Measurements from ENCODE around the gene GRM8.

The GRM8 gene

GRCh38 chr7:126723966-126724544, 528.7 kb downstream of the GRM8 start:
- no peaks in the 10 kb centered on the region for H3K4me1 ChIP-seq (ENCODE audit: insufficient read depth, insufficient read length)
- H3K9me3 ChIP-seq (ENCODE audit: insufficient read depth, low read length) = no peaks in the 10 kb centered on the region
- TF ChIP-seq YY1 (IDR thresholded peaks at IDR 0.05; ENCODE audit: insufficient read depth, insufficient read length) = no peak
- DNase-seq (ENCODE audit: low read depth, low spot score) = peak; percentile 8
- no peak overlapping the region for H3K4me3 ChIP-seq (ENCODE audit: insufficient read length, low read depth)
- H3K36me3 ChIP-seq (ENCODE audit: insufficient read depth, insufficient read length, low read length) = no peaks in the 10 kb centered on the region
- no peaks in the 10 kb centered on the region for H3K27me3 ChIP-seq (ENCODE audit: insufficient read depth, insufficient read length)
- no peak overlapping the region for H3K9ac ChIP-seq (ENCODE audit: insufficient read length, low read depth)

DNA sequence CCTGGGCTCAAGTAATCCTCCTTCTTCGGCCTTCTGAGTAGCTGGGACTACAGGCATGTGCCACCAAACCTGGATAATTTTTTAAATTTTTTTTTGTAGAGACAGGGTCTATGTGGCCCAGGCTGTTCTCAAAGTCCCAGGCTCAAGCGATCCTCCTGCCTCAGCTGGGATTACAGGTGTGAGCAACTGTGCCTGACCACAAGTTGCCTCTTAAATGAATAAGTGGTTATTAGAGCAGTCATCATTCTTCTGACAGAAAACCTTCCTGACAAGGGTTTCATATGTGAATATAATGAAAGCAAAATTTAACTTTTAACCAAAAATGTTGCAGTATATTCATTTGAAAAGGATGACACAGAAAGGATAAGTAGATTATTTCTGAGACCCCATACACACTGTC, 532.5 kb downstream of the GRM8 start:
- no peak overlapping the region for H3K4me3 ChIP-seq (ENCODE audit: insufficient read length, low read depth)
- no peak for DNase-seq (ENCODE audit: low read depth, low spot score)
- H3K9me3 ChIP-seq (ENCODE audit: insufficient read depth, low read length) = no peaks in the 10 kb centered on the region
- TF ChIP-seq ZNF274 (IDR thresholded peaks at IDR 0.05; ENCODE audit: low read depth, low read length) = no peak
- TF ChIP-seq SUZ12 (IDR thresholded peaks at IDR 0.05; ENCODE audit: extremely low read depth, insufficient read depth, insufficient read length) = no peak
- TF ChIP-seq YY1 (IDR thresholded peaks at IDR 0.05; ENCODE audit: insufficient read depth, insufficient read length) = no peak
- H3K27me3 ChIP-seq (ENCODE audit: insufficient read depth, insufficient read length) = no peaks in the 10 kb centered on the region
- H3K4me1 ChIP-seq (ENCODE audit: insufficient read depth, insufficient read length) = no peaks in the 10 kb centered on the region
- no peaks in the 10 kb centered on the region for H3K36me3 ChIP-seq (ENCODE audit: insufficient read depth, insufficient read length, low read length)
- no peak overlapping the region for H3K9ac ChIP-seq (ENCODE audit: insufficient read length, low read depth)

DNA sequence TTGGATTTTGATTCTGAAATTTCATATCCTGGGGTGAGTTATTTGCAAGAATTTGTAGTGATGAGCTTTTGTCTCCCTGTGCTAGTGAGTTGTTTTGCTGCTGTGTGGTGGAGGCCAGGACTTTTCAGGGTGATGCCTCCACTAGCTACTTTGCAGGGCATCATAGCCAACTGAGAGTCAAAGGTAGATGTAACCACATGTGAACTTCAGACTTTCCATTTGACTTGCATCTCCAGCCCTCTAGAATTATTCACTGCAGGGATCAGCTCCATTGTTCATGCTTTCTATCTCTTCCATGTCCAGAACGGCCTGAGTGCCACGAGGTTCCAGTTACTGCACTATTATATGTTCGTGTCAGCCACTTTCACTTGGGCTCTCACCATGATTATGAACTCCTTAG, 534.3 kb downstream of the GRM8 start:
- TF ChIP-seq ZNF274 (IDR thresholded peaks at IDR 0.05; ENCODE audit: low read depth, low read length) = no peak
- TF ChIP-seq SUZ12 (IDR thresholded peaks at IDR 0.05; ENCODE audit: extremely low read depth, insufficient read depth, insufficient read length) = no peak
- no peak for TF ChIP-seq YY1 (IDR thresholded peaks at IDR 0.05; ENCODE audit: insufficient read depth, insufficient read length)
- no peaks in the 10 kb centered on the region for H3K4me1 ChIP-seq (ENCODE audit: insufficient read depth, insufficient read length)

DNA sequence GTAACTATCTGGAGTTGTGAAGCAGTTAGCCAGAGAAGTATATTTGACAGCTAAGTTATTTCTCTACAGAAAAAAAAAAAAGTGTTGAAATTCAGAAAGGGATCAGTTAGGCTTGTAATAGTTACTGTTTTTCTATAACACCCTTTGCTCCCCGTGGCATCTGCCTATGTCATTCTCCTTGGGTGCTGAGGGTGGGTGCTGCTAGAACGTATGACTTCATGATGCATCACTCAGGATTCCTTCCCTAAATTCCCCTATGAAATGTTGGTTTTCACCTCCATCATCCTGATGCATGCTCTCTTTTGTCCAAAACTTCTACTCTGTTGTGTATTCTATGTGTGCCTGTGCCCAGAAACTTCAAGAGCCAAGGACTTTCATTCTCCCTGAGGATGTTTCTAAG, 536.4 kb downstream of the GRM8 start:
- no peak for TF ChIP-seq ZNF274 (IDR thresholded peaks at IDR 0.05; ENCODE audit: low read depth, low read length)
- TF ChIP-seq YY1 (IDR thresholded peaks at IDR 0.05; ENCODE audit: insufficient read depth, insufficient read length) = no peak
- TF ChIP-seq SUZ12 (IDR thresholded peaks at IDR 0.05; ENCODE audit: extremely low read depth, insufficient read depth, insufficient read length) = no peak
- no peaks in the 10 kb centered on the region for H3K27me3 ChIP-seq (ENCODE audit: insufficient read depth, insufficient read length)
- no peaks in the 10 kb centered on the region for H3K4me1 ChIP-seq (ENCODE audit: insufficient read depth, insufficient read length)
- no peaks in the 10 kb centered on the region for H3K36me3 ChIP-seq (ENCODE audit: insufficient read depth, insufficient read length, low read length)
- no peaks in the 10 kb centered on the region for H3K9me3 ChIP-seq (ENCODE audit: insufficient read depth, low read length)
- H3K4me3 ChIP-seq (ENCODE audit: insufficient read length, low read depth) = no peak overlapping the region
- no peak overlapping the region for H3K9ac ChIP-seq (ENCODE audit: insufficient read length, low read depth)
- no peak for DNase-seq (ENCODE audit: low read depth, low spot score)

More for the DNA sequence above, 534.3 kb downstream of the GRM8 start:
- H3K27me3 ChIP-seq (ENCODE audit: insufficient read depth, insufficient read length) = no peaks in the 10 kb centered on the region
- H3K9me3 ChIP-seq (ENCODE audit: insufficient read depth, low read length) = no peaks in the 10 kb centered on the region
- no peak for DNase-seq (ENCODE audit: low read depth, low spot score)
- no peak overlapping the region for H3K9ac ChIP-seq (ENCODE audit: insufficient read length, low read depth)
- no peaks in the 10 kb centered on the region for H3K36me3 ChIP-seq (ENCODE audit: insufficient read depth, insufficient read length, low read length)
- no peak overlapping the region for H3K4me3 ChIP-seq (ENCODE audit: insufficient read length, low read depth)

GRCh38 chr7:126715076-126715475, 537.7 kb downstream of the GRM8 start:
- H3K27me3 ChIP-seq (ENCODE audit: insufficient read depth, insufficient read length) = no peaks in the 10 kb centered on the region
- H3K4me1 ChIP-seq (ENCODE audit: insufficient read depth, insufficient read length) = no peaks in the 10 kb centered on the region
- TF ChIP-seq SUZ12 (IDR thresholded peaks at IDR 0.05; ENCODE audit: extremely low read depth, insufficient read depth, insufficient read length) (no peak), YY1 (IDR thresholded peaks at IDR 0.05; ENCODE audit: insufficient read depth, insufficient read length) (no peak), ZNF274 (IDR thresholded peaks at IDR 0.05; ENCODE audit: low read depth, low read length) (no peak)
- no peaks in the 10 kb centered on the region for H3K36me3 ChIP-seq (ENCODE audit: insufficient read depth, insufficient read length, low read length)
- no peak overlapping the region for H3K9ac ChIP-seq (ENCODE audit: insufficient read length, low read depth)
- H3K4me3 ChIP-seq (ENCODE audit: insufficient read length, low read depth) = no peak overlapping the region
- no peaks in the 10 kb centered on the region for H3K9me3 ChIP-seq (ENCODE audit: insufficient read depth, low read length)
- DNase-seq (ENCODE audit: low read depth, low spot score) = no peak

DNA sequence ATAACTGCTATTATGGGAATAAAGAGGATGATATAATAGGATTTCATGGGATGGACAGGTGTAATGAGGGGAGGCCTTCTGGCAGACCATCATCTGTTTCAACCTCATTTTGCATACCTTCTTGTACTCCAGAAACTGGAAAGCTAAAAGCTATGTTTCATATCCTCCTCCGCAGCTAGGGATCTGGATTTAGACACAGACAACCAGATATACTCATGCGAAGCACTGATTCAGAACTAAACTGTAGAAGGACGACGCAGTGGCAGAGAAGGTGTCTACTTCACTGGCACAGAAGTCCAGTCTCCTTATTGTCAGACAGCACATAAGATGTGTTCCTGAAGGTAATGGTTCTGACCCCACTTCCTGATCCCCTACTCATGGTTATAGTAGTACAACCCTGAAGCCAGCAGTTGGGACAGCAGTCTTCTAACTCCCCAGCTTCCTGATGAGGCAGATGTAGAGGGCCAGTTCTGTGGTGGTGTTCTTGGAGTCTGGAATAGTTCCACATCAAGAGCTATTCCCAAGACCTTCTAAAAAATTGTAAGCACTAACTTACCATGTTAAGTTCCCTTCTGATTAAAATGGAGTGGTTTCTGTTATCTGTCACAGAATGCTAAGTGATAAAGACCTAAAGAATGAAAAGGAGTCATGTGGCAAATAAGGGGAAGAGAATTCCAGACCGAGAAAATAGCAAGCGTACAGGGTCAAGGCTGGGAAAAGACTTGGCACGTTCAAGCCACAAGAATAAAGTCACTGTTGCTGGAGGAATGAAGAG, 550.3 kb downstream of the GRM8 start:
- H3K27me3 ChIP-seq (ENCODE audit: insufficient read depth, insufficient read length) = no peaks in the 10 kb centered on the region
- no peak for DNase-seq (ENCODE audit: low read depth, low spot score)
- no peak overlapping the region for H3K4me3 ChIP-seq (ENCODE audit: insufficient read length, low read depth)
- TF ChIP-seq ZNF274 (IDR thresholded peaks at IDR 0.05; ENCODE audit: low read depth, low read length) (no peak), YY1 (IDR thresholded peaks at IDR 0.05; ENCODE audit: insufficient read depth, insufficient read length) (no peak), SUZ12 (IDR thresholded peaks at IDR 0.05; ENCODE audit: extremely low read depth, insufficient read depth, insufficient read length) (no peak)
- no peak overlapping the region for H3K9ac ChIP-seq (ENCODE audit: insufficient read length, low read depth)
- no peaks in the 10 kb centered on the region for H3K9me3 ChIP-seq (ENCODE audit: insufficient read depth, low read length)
- H3K36me3 ChIP-seq (ENCODE audit: insufficient read depth, insufficient read length, low read length) = no peaks in the 10 kb centered on the region
- no peaks in the 10 kb centered on the region for H3K4me1 ChIP-seq (ENCODE audit: insufficient read depth, insufficient read length)

DNA sequence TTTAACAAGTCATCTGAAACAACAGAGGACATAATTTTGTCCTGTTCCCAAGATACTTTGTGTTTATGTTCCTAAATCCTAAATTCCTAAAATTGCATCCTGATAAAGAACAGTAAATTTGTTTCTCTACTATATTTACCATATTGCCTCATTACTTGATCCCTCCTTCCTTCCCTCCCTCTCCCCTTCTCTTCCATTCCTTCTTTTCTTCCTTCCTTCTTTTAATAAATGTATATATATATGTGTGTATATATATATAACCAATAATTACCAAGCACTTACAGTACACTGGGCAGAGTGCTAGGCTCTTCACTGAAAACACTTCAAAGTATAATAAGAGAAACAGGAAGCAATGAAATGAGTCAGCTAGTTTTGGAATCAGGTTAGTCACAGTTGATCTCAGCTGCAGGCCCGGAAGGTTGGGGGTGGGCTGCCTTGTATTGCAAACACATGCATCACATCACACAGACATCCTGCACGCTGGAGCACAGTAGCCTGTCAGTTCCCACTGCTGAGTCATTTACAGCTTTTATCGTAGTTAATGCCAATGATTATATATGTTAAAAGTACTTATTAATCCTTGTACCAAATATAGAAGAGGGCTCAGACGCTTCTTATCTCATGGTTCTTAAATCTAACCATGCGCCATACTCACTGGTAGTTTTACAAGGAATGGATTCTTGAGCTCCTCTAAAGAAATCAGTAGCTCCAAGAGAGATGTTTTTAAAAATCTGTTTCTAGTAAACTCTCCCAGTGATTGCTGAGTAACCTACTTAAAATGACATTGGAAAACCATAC, 551.7 kb downstream of the GRM8 start:
- DNase-seq (ENCODE audit: low read depth, low spot score) = peak; percentile 46
- H3K9me3 ChIP-seq (ENCODE audit: insufficient read depth, low read length) = no peaks in the 10 kb centered on the region
- no peak overlapping the region for H3K9ac ChIP-seq (ENCODE audit: insufficient read length, low read depth)
- H3K4me3 ChIP-seq (ENCODE audit: insufficient read length, low read depth) = no peak overlapping the region
- H3K36me3 ChIP-seq (ENCODE audit: insufficient read depth, insufficient read length, low read length) = no peaks in the 10 kb centered on the region
- no peaks in the 10 kb centered on the region for H3K4me1 ChIP-seq (ENCODE audit: insufficient read depth, insufficient read length)
- TF ChIP-seq YY1 (IDR thresholded peaks at IDR 0.05; ENCODE audit: insufficient read depth, insufficient read length) (no peak), SUZ12 (IDR thresholded peaks at IDR 0.05; ENCODE audit: extremely low read depth, insufficient read depth, insufficient read length) (no peak), ZNF274 (IDR thresholded peaks at IDR 0.05; ENCODE audit: low read depth, low read length) (no peak)
- H3K27me3 ChIP-seq (ENCODE audit: insufficient read depth, insufficient read length) = no peaks in the 10 kb centered on the region
